Measurements from ENCODE around the gene HSDL2.
"Not testable (repeated sequence)": the region's sequence is repeated elsewhere in the genome, so short reads cannot be mapped to it uniquely, and the experiment has no call there.

Gene HSDL2

GRCh38 chr9:112367465-112367864 lies 12.4 kb upstream of the HSDL2 start:
- no peak for DNase-seq

- DNase-seq, result no peak
Measured at GRCh38 chr9:112369817-112370216, 10.1 kb upstream of the HSDL2 start.

- DNase-seq, result no peak
Measured at GRCh38 chr9:112371060-112371459, 8.8 kb upstream of the HSDL2 start.

- not testable (repeated sequence) for DNase-seq
Measured at GRCh38 chr9:112373666-112374065, 6.2 kb upstream of the HSDL2 start.

GRCh38 chr9:112374232-112374631 lies 5.7 kb upstream of the HSDL2 start:
- not testable (repeated sequence) for DNase-seq

- DNase-seq, result no peak
Measured at GRCh38 chr9:112375361-112375760, 4.5 kb upstream of the HSDL2 start.

- no peak for DNase-seq
Measured at GRCh38 chr9:112377087-112377486, 2.8 kb upstream of the HSDL2 start.

GRCh38 chr9:112377684-112378327 lies 2.1 kb upstream of the HSDL2 start:
- no peak for DNase-seq

GRCh38 chr9:112378328-112379176 lies 1.4 kb upstream of the HSDL2 start:
- peak; percentile 18 for DNase-seq

GRCh38 chr9:112379177-112380101 lies 469 bp upstream of the HSDL2 start:
- DNase-seq, result peak; percentile 98

GRCh38 chr9:112380825-112381221 lies 915 bp downstream of the HSDL2 start:
- DNase-seq, result no peak

- DNase-seq, result no peak
Measured at GRCh38 chr9:112382066-112382465, 2.2 kb downstream of the HSDL2 start.

GRCh38 chr9:112382501-112383364 lies 2.8 kb downstream of the HSDL2 start:
- no peak for DNase-seq

GRCh38 chr9:112384219-112384618 lies 4.3 kb downstream of the HSDL2 start:
- no peak for DNase-seq

GRCh38 chr9:112384690-112385089 lies 4.8 kb downstream of the HSDL2 start:
- DNase-seq, result no peak

- no peak for DNase-seq
Measured at GRCh38 chr9:112387115-112387514, 7.2 kb downstream of the HSDL2 start.

- DNase-seq, result not testable (repeated sequence)
Measured at GRCh38 chr9:112389897-112390296, 10.0 kb downstream of the HSDL2 start.

- DNase-seq, result not testable (repeated sequence)
Measured at GRCh38 chr9:112391936-112392560, 12.1 kb downstream of the HSDL2 start.

- DNase-seq, result not testable (repeated sequence)
Measured at GRCh38 chr9:112393146-112393545, 13.2 kb downstream of the HSDL2 start.

- DNase-seq, result no peak
Measured at GRCh38 chr9:112396416-112396815, 16.5 kb downstream of the HSDL2 start.

- DNase-seq, result no peak
Measured at GRCh38 chr9:112396872-112397271, 17.0 kb downstream of the HSDL2 start.
